Suprapubic skin (tissue), 4 donors: ENCODE data around the gene ST3GAL3. TPM values are rescaled to one million over a fixed set of nuclear protein-coding genes. Genes with fewer than 3 reads are reported as not detected.

ENCODE experiments used
- DNase-seq, 2 donors: peaks; one replicate each; pipeline ENCODE4 v3.0.0-alpha.2; 2019; ENCODE audit warnings: low spot score in 2 of 2
- H3K27ac ChIP-seq: fragments of 200-600 bp; sonication (generic); one replicate; pipeline ENCODE4 v1.5.1; 2019
- H3K27me3 ChIP-seq: fragments of 200-600 bp; sonication (generic); one replicate; pipeline ENCODE4 v1.5.1; 2019
- H3K36me3 ChIP-seq: fragments of 200-600 bp; sonication (generic); one replicate; pipeline ENCODE4 v1.5.1; 2019
- H3K4me1 ChIP-seq: fragments of 200-600 bp; sonication (generic); one replicate; pipeline ENCODE4 v1.5.1; 2019
- H3K4me3 ChIP-seq: fragments of 200-600 bp; sonication (generic); one replicate; pipeline ENCODE4 v1.5.1; 2019; ENCODE audit warnings: mild to moderate bottlenecking
- H3K9me3 ChIP-seq: fragments of 200-600 bp; sonication (generic); one replicate; pipeline ENCODE4 v1.5.1; 2019
- CTCF ChIP-seq, 2 donors: fragments of 200-600 bp in 1 of 2; fragments of 450-650 bp in 1 of 2; sonication (generic) in 1 of 2; IDR thresholded peaks; one replicate each; pipeline ENCODE4 v1.5.1; 2016 to 2019; ENCODE audit warnings: antibody characterized with exemption in 2 of 2, mild to moderate bottlenecking in 1 of 2, moderate library complexity in 1 of 2
- EP300 ChIP-seq: sonication (generic); formaldehyde crosslinking; IDR thresholded peaks from one replicate; pipeline ENCODE4 v1.6.1; 2017; ENCODE audit warnings: antibody characterized with exemption
- POLR2A ChIP-seq, 2 donors: fragments of 450-650 bp; IDR thresholded peaks; one replicate each; pipeline ENCODE4 v1.6.1; 2017; ENCODE audit warnings: antibody characterized with exemption in 2 of 2, mild to moderate bottlenecking in 2 of 2, moderate library complexity in 2 of 2
- POLR2AphosphoS5 ChIP-seq, 3 donors: sonication (generic); formaldehyde crosslinking; IDR thresholded peaks; one replicate each; pipeline ENCODE4 v1.6.1; 2017; ENCODE audit warnings: antibody characterized with exemption in 3 of 3
- WGBS: methylation state at CpG from one replicate; pipeline ENCODE4 v1.1.5; 2018; 5-methylcytosine and 5-hydroxymethylcytosine counted together
- total RNA-seq, 4 donors: library from RNA; depleted of rRNA; stranded (reverse); fragments of >200 nt; gene quantifications; one replicate each; pipeline ENCODE4 v1.1.0, GENCODE V29; 2016

The ST3GAL3 gene
- total RNA-seq, 4 donors from 2014 or later = 6.3 to 21.0 (median 9.9) TPM

DNA sequence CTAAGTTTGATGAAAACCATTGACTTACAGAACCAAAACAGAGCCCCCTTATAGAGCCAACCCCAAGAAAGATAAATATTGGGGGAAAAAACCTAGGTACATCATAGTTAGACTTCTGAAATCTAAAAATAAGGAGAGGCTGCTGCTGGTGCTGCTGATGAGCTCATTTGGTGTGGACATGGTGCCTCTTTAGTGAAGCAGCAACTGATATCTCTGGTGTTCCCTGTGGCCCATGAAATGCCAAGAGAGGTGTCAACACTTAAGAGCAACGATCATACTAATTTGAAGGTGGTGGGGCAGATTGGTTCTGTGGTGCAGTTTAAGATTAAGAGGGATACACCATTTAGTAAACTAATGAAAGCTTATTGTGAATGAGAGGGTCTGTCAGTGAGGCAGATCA, 35.9 kb downstream of the ST3GAL3 start:
- H3K4me3 ChIP-seq = no peak overlapping the region
- TF ChIP-seq POLR2AphosphoS5 (IDR thresholded peaks at IDR 0.05) = no peak
- no peak for TF ChIP-seq EP300
- no peak for TF ChIP-seq POLR2A (IDR thresholded peaks at IDR 0.05)
- TF ChIP-seq CTCF (IDR thresholded peaks at IDR 0.05) = no peak
- WGBS = 94% methylated on average over 1 of the region's 1 CpG
- no peaks in the 10 kb centered on the region for H3K27me3 ChIP-seq
- H3K27ac ChIP-seq = no peak overlapping the region
- H3K36me3 ChIP-seq = peaks cover 7% of the 10 kb centered on the region
- no peaks in the 10 kb centered on the region for H3K4me1 ChIP-seq
- no peak for DNase-seq
- H3K9me3 ChIP-seq = no peaks in the 10 kb centered on the region

DNA sequence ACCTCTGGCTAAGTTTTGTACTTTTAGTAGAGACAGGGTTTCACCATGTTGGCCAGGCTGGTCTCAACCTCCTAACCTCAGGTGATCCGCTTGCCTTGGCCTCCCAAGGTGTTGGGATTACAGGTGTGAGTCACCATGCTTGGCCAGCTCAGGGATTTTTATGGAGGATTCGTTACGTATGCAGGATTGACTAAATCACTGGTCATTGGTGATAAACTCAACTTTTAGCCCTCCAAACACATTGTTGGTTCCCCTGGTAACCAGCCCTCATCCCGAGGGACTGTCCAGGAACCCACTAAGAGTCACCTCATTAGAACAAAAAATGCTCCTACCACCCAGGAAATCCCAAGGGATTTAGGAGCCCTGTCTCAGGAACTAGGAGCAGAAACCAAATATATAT, 40.4 kb downstream of the ST3GAL3 start:
- Histone ChIP-seq H3K4me3 (no peak overlapping the region), H3K27me3 (no peaks in the 10 kb centered on the region), H3K36me3 (no peaks in the 10 kb centered on the region), H3K9me3 (no peaks in the 10 kb centered on the region), H3K4me1 (no peaks in the 10 kb centered on the region), H3K27ac (no peak overlapping the region)
- 100% methylated on average over 3 of the region's 4 CpGs for WGBS
- no peak for DNase-seq
- TF ChIP-seq EP300 = no peak
- no peak for TF ChIP-seq POLR2A (IDR thresholded peaks at IDR 0.05)
- no peak for TF ChIP-seq CTCF (IDR thresholded peaks at IDR 0.05)
- no peak for TF ChIP-seq POLR2AphosphoS5 (IDR thresholded peaks at IDR 0.05)

DNA sequence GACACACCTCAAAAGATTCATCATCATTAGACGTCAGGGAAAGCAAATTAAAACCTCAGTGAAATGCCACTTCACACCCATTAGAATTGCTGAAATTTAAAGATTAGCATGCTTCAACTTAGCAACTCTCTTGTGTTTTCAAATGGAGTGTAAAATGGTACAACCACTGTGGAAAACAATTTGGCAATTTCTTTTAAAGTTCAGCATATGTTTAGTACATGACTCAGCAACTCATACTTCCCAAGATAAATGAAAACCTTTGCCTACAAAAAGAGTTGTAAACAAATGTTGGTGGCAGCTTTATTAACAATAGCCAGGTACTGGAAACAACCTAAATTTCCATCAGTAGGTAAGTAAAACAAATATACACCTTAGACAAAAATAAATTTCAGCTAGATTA, 42.7 kb downstream of the ST3GAL3 start:
- Histone ChIP-seq H3K27me3 (no peaks in the 10 kb centered on the region), H3K27ac (no peak overlapping the region), H3K4me1 (no peaks in the 10 kb centered on the region), H3K9me3 (no peaks in the 10 kb centered on the region), H3K4me3 (no peak overlapping the region), H3K36me3 (no peaks in the 10 kb centered on the region)
- no peak for DNase-seq
- TF ChIP-seq POLR2AphosphoS5 (IDR thresholded peaks at IDR 0.05) (no peak), POLR2A (IDR thresholded peaks at IDR 0.05) (no peak), EP300 (no peak), CTCF (IDR thresholded peaks at IDR 0.05) (no peak)
- 81% methylated on average over 1 of the region's 1 CpG for WGBS

DNA sequence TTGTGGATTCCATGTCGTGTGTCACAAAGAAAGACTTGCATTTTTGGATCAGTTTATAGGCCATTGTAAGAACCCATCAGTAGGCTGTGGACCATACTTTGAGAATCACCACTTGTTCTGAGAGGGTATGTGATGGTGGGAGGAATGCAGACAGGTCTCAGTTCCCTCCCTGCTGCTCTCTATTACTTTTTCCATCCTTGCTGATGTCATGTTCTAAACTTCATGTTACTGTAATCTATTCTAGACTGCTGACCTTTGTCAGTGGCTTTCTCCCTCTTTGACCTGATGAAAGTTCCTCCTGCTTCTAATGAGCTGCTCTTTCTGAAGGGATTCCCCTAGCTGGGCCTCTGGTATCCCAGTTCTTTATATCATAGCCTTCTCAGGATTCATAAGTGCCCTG, 46.1 kb downstream of the ST3GAL3 start:
- no peak overlapping the region for H3K27ac ChIP-seq
- no peaks in the 10 kb centered on the region for H3K9me3 ChIP-seq
- H3K4me1 ChIP-seq = no peaks in the 10 kb centered on the region
- DNase-seq = no peak
- 70% methylated on average over 1 of the region's 1 CpG for WGBS
- H3K36me3 ChIP-seq = no peaks in the 10 kb centered on the region
- H3K4me3 ChIP-seq = no peak overlapping the region
- H3K27me3 ChIP-seq = no peaks in the 10 kb centered on the region
- TF ChIP-seq EP300 (no peak), CTCF (IDR thresholded peaks at IDR 0.05) (no peak), POLR2AphosphoS5 (IDR thresholded peaks at IDR 0.05) (no peak), POLR2A (IDR thresholded peaks at IDR 0.05) (no peak)

DNA sequence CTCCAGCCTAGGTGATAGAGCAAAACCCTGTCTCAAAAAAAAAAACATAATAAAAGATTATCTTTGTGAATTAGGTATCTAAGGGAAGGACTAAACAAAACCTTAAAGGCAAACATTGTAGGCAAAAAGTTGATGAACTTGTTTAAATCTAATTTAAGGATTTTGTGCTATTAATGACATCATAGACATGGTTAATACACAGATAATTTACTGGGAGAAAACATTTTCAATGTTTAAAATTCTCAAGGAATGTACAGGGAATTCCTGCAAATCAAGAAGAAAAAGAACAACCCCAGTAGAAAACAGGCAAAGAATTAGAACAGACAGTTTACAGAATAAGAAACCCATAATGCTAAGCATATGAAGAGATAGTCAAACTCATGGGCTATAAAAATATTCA, 47.6 kb downstream of the ST3GAL3 start:
- Histone ChIP-seq H3K27me3 (no peaks in the 10 kb centered on the region), H3K4me1 (no peaks in the 10 kb centered on the region), H3K36me3 (no peaks in the 10 kb centered on the region), H3K9me3 (no peaks in the 10 kb centered on the region), H3K4me3 (no peak overlapping the region), H3K27ac (no peak overlapping the region)
- TF ChIP-seq EP300 (no peak), POLR2AphosphoS5 (IDR thresholded peaks at IDR 0.05) (no peak), POLR2A (IDR thresholded peaks at IDR 0.05) (no peak)
- DNase-seq = no peak

DNA sequence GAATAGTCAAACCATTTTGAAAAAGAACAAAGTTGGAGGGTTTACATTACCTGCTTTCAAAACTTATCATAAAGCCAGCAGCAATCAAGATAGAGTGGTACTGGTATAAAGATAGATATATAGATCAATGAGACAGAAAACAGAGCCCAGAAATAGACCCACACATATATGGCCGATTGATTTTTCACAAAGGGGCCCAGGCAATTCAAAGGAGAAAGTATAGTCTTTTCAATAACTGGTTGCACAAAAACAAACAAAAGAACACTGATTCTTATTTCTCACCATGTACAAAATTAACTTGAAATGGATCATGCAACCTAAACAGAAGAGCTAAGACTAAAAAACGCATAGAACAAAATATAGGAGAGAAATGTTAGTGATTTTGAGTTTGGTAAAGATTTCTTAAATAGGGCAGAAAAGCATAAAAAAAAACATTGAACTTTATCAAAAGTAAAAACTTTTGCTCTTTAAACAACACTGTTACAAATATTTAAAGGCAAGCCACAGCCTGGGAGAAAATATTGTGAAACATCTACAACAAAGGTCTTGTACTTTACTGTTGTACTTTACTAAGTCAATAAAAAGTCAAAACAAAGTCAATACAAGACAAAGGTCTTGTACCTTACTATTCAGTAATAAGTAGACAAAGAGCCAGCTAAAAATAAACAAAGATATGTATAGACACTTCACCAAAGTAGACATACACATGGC, 50.2 kb downstream of the ST3GAL3 start:
- Histone ChIP-seq H3K9me3 (no peaks in the 10 kb centered on the region), H3K4me3 (no peak overlapping the region), H3K4me1 (no peaks in the 10 kb centered on the region), H3K36me3 (no peaks in the 10 kb centered on the region), H3K27me3 (no peaks in the 10 kb centered on the region), H3K27ac (no peak overlapping the region)
- 91% methylated on average over 2 of the region's 2 CpGs for WGBS
- TF ChIP-seq CTCF (IDR thresholded peaks at IDR 0.05) = no peak
- no peak for TF ChIP-seq POLR2AphosphoS5 (IDR thresholded peaks at IDR 0.05)
- no peak for TF ChIP-seq EP300
- TF ChIP-seq POLR2A (IDR thresholded peaks at IDR 0.05) = no peak
- no peak for DNase-seq
